SK-N-SH treated with all-trans-retinoic acid at 6 μM for 48 hours (cell line): ENCODE measurements around the gene SHE.

Experiments used
- ATAC-seq: fragments of 200-7000 bp; cut with Tn5 transposase; 3 replicates; pipeline ENCODE4 v1.9.1; 2020; ENCODE audit warnings: mild to moderate bottlenecking, moderate library complexity
- CSDC2 ChIP-seq: fragments of 250-450 bp; sonication (Bioruptor Pico); IDR thresholded peaks from 2 replicates; pipeline ENCODE4 v1.5.0; 2020; ENCODE audit warnings: mild to moderate bottlenecking, moderate library complexity
- ESRRG ChIP-seq: fragments of 250-450 bp; sonication (Bioruptor Pico); IDR thresholded peaks from 2 replicates; pipeline ENCODE4 v1.6.1; 2021; ENCODE audit warnings: mild to moderate bottlenecking
- GLIS3 ChIP-seq: fragments of 250-450 bp; sonication (Bioruptor Pico); IDR thresholded peaks from 2 replicates; pipeline ENCODE4 v1.5.0; 2020; ENCODE audit warnings: mild to moderate bottlenecking, moderate library complexity
- OSR1 ChIP-seq: fragments of 250-450 bp; sonication (Bioruptor Pico); IDR thresholded peaks from 2 replicates; pipeline ENCODE4 v1.8.0; 2022; ENCODE audit warnings: moderate library complexity, mild to moderate bottlenecking, inconsistent platforms
- PPARA ChIP-seq: fragments of 250-450 bp; sonication (Bioruptor Pico); IDR thresholded peaks from 2 replicates; pipeline ENCODE4 v1.5.0; 2020; ENCODE audit warnings: mild to moderate bottlenecking, borderline replicate concordance
- RARB ChIP-seq: fragments of 250-450 bp; sonication (Bioruptor Pico); IDR thresholded peaks from 2 replicates; pipeline ENCODE4 v1.8.0; 2021; ENCODE audit warnings: mild to moderate bottlenecking, moderate library complexity
- SNAI2 ChIP-seq: fragments of 250-450 bp; sonication (Bioruptor Pico); IDR thresholded peaks from 2 replicates; pipeline ENCODE4 v1.5.0; 2020; ENCODE audit warnings: mild to moderate bottlenecking, moderate library complexity
- TCF4 ChIP-seq: fragments of 250-450 bp; sonication (Bioruptor Pico); IDR thresholded peaks from 2 replicates; pipeline ENCODE4 v1.8.0; 2021; ENCODE audit warnings: mild to moderate bottlenecking, moderate library complexity, borderline replicate concordance
- TOX ChIP-seq: fragments of 250-450 bp; sonication (Bioruptor Pico); IDR thresholded peaks from 2 replicates; pipeline ENCODE4 v1.8.0; 2021; ENCODE audit warnings: mild to moderate bottlenecking, moderate library complexity, borderline replicate concordance
- ZC3H10 ChIP-seq: fragments of 250-450 bp; sonication (Bioruptor Pico); IDR thresholded peaks from 2 replicates; pipeline ENCODE4 v1.5.1; 2021; ENCODE audit warnings: mild to moderate bottlenecking, moderate library complexity
- ZFP3 ChIP-seq: fragments of 250-450 bp; sonication (Bioruptor Pico); IDR thresholded peaks from 2 replicates; pipeline ENCODE4 v1.5.0; 2020; ENCODE audit warnings: mild to moderate bottlenecking, moderate library complexity
- ZFP30 ChIP-seq: fragments of 450-650 bp; formaldehyde crosslinking; IDR thresholded peaks from 2 replicates; pipeline ENCODE4 v1.5.0; 2022; ENCODE audit warnings: mild to moderate bottlenecking, moderate library complexity
- ZNF565 ChIP-seq: fragments of 450-650 bp; formaldehyde crosslinking; conservative IDR thresholded peaks from 2 replicates; pipeline ENCODE4 v1.5.0; 2020; ENCODE audit warnings: low read depth, mild to moderate bottlenecking, moderate library complexity
- ZNF70 ChIP-seq: fragments of 450-650 bp; formaldehyde crosslinking; IDR thresholded peaks from 2 replicates; pipeline ENCODE4 v1.5.0; 2020; ENCODE audit warnings: mild to moderate bottlenecking, moderate library complexity
- ZNF8 ChIP-seq: fragments of 450-650 bp; formaldehyde crosslinking; IDR thresholded peaks from 2 replicates; pipeline ENCODE4 v1.5.0; 2020; ENCODE audit warnings: mild to moderate bottlenecking, moderate library complexity
- TF ChIP-seq, protein P1 (sequence below): fragments of 250-450 bp; sonication (Bioruptor Pico); IDR thresholded peaks from 2 replicates; pipeline ENCODE4 v1.5.1; 2021; ENCODE audit warnings: mild to moderate bottlenecking, moderate library complexity
- TF ChIP-seq, protein P2 (sequence below): fragments of 250-450 bp; sonication (Bioruptor Pico); IDR thresholded peaks from 2 replicates; pipeline ENCODE4 v1.5.0; 2020; ENCODE audit warnings: mild to moderate bottlenecking, moderate library complexity
- TF ChIP-seq, protein P3 (sequence below): fragments of 250-450 bp; sonication (Bioruptor Pico); IDR thresholded peaks from 2 replicates; pipeline ENCODE4 v1.8.0; 2020; ENCODE audit warnings: mild to moderate bottlenecking, moderate library complexity, borderline replicate concordance
- TF ChIP-seq, protein P4 (sequence below): fragments of 250-450 bp; sonication (Bioruptor Pico); IDR thresholded peaks from 2 replicates; pipeline ENCODE4 v1.8.0; 2021; ENCODE audit warnings: low read depth, mild to moderate bottlenecking, moderate library complexity, borderline replicate concordance
- TF ChIP-seq, protein P5 (sequence below): fragments of 250-450 bp; sonication (Bioruptor Pico); IDR thresholded peaks from 2 replicates; pipeline ENCODE4 v1.5.1; 2020; ENCODE audit warnings: low read depth, mild to moderate bottlenecking, moderate library complexity

Gene SHE

DNA sequence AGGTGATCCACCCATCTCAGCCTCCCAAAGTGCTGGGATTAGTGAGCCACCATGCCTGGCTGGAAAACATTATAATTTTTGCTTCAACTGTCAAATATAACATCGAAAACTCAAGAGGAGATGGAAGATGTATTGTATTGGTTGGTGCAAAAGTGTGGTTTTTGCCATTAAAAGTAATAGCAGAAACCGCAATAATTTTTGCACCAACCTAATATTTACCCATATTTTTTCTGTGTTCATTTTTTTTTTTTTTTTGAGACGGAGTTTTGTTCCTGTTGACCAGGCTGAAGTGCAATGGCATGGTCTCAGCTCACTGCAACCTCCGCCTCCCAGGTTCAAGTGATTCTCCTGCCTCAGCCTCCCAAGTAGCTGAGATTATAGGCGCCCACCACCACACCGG, 27.1 kb upstream of the SHE start:
- no peak for TF ChIP-seq ZFP3 (CRISPR knock-in tag)
- no peak for TF ChIP-seq ZNF8
- TF ChIP-seq, protein P1, sequence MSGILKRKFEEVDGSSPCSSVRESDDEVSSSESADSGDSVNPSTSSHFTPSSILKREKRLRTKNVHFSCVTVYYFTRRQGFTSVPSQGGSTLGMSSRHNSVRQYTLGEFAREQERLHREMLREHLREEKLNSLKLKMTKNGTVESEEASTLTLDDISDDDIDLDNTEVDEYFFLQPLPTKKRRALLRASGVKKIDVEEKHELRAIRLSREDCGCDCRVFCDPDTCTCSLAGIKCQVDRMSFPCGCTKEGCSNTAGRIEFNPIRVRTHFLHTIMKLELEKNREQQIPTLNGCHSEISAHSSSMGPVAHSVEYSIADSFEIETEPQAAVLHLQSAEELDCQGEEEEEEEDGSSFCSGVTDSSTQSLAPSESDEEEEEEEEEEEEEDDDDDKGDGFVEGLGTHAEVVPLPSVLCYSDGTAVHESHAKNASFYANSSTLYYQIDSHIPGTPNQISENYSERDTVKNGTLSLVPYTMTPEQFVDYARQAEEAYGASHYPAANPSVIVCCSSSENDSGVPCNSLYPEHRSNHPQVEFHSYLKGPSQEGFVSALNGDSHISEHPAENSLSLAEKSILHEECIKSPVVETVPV (CRISPR knock-in tag) = no peak
- TF ChIP-seq, protein P2, sequence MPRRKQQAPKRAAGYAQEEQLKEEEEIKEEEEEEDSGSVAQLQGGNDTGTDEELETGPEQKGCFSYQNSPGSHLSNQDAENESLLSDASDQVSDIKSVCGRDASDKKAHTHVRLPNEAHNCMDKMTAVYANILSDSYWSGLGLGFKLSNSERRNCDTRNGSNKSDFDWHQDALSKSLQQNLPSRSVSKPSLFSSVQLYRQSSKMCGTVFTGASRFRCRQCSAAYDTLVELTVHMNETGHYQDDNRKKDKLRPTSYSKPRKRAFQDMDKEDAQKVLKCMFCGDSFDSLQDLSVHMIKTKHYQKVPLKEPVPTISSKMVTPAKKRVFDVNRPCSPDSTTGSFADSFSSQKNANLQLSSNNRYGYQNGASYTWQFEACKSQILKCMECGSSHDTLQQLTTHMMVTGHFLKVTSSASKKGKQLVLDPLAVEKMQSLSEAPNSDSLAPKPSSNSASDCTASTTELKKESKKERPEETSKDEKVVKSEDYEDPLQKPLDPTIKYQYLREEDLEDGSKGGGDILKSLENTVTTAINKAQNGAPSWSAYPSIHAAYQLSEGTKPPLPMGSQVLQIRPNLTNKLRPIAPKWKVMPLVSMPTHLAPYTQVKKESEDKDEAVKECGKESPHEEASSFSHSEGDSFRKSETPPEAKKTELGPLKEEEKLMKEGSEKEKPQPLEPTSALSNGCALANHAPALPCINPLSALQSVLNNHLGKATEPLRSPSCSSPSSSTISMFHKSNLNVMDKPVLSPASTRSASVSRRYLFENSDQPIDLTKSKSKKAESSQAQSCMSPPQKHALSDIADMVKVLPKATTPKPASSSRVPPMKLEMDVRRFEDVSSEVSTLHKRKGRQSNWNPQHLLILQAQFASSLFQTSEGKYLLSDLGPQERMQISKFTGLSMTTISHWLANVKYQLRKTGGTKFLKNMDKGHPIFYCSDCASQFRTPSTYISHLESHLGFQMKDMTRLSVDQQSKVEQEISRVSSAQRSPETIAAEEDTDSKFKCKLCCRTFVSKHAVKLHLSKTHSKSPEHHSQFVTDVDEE (CRISPR knock-in tag) = no peak
- TF ChIP-seq TCF4 (CRISPR knock-in tag) = no peak
- TF ChIP-seq OSR1 (CRISPR knock-in tag) = no peak
- TF ChIP-seq RARB (CRISPR knock-in tag) = no peak
- no peak for TF ChIP-seq ESRRG (CRISPR knock-in tag)
- no peak for TF ChIP-seq SNAI2 (CRISPR knock-in tag)
- TF ChIP-seq, protein P3, sequence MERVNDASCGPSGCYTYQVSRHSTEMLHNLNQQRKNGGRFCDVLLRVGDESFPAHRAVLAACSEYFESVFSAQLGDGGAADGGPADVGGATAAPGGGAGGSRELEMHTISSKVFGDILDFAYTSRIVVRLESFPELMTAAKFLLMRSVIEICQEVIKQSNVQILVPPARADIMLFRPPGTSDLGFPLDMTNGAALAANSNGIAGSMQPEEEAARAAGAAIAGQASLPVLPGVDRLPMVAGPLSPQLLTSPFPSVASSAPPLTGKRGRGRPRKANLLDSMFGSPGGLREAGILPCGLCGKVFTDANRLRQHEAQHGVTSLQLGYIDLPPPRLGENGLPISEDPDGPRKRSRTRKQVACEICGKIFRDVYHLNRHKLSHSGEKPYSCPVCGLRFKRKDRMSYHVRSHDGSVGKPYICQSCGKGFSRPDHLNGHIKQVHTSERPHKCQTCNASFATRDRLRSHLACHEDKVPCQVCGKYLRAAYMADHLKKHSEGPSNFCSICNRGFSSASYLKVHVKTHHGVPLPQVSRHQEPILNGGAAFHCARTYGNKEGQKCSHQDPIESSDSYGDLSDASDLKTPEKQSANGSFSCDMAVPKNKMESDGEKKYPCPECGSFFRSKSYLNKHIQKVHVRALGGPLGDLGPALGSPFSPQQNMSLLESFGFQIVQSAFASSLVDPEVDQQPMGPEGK (CRISPR knock-in tag) = no peak
- no peak for TF ChIP-seq ZFP30 (CRISPR knock-in tag)
- TF ChIP-seq, protein P4, sequence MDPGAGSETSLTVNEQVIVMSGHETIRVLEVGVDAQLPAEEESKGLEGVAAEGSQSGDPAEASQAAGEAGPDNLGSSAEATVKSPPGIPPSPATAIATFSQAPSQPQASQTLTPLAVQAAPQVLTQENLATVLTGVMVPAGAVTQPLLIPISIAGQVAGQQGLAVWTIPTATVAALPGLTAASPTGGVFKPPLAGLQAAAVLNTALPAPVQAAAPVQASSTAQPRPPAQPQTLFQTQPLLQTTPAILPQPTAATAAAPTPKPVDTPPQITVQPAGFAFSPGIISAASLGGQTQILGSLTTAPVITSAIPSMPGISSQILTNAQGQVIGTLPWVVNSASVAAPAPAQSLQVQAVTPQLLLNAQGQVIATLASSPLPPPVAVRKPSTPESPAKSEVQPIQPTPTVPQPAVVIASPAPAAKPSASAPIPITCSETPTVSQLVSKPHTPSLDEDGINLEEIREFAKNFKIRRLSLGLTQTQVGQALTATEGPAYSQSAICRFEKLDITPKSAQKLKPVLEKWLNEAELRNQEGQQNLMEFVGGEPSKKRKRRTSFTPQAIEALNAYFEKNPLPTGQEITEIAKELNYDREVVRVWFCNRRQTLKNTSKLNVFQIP (CRISPR knock-in tag) = no peak
- TF ChIP-seq ZNF70 = no peak
- TF ChIP-seq ZNF565 = no peak
- no peak for TF ChIP-seq TOX (CRISPR knock-in tag)
- TF ChIP-seq ZC3H10 (CRISPR knock-in tag) = no peak
- TF ChIP-seq, protein P5, sequence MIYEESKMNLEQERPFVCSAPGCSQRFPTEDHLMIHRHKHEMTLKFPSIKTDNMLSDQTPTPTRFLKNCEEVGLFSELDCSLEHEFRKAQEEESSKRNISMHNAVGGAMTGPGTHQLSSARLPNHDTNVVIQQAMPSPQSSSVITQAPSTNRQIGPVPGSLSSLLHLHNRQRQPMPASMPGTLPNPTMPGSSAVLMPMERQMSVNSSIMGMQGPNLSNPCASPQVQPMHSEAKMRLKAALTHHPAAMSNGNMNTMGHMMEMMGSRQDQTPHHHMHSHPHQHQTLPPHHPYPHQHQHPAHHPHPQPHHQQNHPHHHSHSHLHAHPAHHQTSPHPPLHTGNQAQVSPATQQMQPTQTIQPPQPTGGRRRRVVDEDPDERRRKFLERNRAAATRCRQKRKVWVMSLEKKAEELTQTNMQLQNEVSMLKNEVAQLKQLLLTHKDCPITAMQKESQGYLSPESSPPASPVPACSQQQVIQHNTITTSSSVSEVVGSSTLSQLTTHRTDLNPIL (CRISPR knock-in tag) = no peak
- no peak for TF ChIP-seq GLIS3
- no peak for ATAC-seq

DNA sequence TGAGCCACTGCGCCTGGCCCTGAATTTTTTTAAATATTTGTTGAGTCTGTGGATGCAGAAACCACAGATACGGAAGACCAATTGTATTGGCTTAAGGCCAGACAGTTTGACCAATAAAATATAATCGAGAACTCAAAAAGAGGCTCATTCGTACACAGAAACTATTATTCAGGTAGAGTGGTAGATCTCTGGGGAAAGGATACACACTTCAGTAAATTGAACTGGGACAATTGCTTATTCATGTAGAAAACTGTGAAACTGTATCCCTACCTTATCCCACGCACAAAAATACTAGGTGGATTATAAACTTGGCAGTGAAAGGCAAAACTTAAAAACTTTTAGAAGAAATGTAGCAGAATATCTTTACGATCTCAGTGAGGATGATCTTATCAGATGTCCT, 25.0 kb upstream of the SHE start:
- TF ChIP-seq, protein P5 (CRISPR knock-in tag) = no peak
- TF ChIP-seq ZNF8 (no peak), PPARA (CRISPR knock-in tag) (no peak), TOX (CRISPR knock-in tag) (no peak), CSDC2 (CRISPR knock-in tag) (no peak), ESRRG (CRISPR knock-in tag) (no peak)
- TF ChIP-seq, protein P4 (CRISPR knock-in tag) = no peak

More for the DNA sequence above, 25.0 kb upstream of the SHE start:
- ATAC-seq = no peak
